ENCODE results near the gene UBXN11. TPM values are rescaled to one million over a fixed set of nuclear protein-coding genes. Genes with fewer than 3 reads are reported as not detected.

UBXN11 gene
- total and polyA plus RNA-seq, 2 donors: 12.7 to 42.7 TPM

- Histone ChIP-seq H3K4me1 (ENCODE audit: control insufficient read depth in 2 of 2, insufficient read depth in 2 of 2, low read length in 2 of 2) (peaks cover 0 to 11% of the 10 kb centered on the region in 2 donors), H3K27me3 (ENCODE audit: control insufficient read depth in 2 of 2, insufficient read depth in 1 of 2, low read length in 1 of 2) (peaks cover 3 to 7% of the 10 kb centered on the region in 2 donors), H3K27ac (ENCODE audit: low read depth in 1 of 2, low read length in 1 of 2) (no peak overlapping the region), H3K36me3 (ENCODE audit: control insufficient read depth in 2 of 2, insufficient read depth in 2 of 2, low read length in 1 of 2) (peaks cover 10 to 11% of the 10 kb centered on the region in 2 donors), H3K9me3 (ENCODE audit: control insufficient read depth in 2 of 2, insufficient read depth in 1 of 2, low read length in 1 of 2) (no peaks in the 10 kb centered on the region), H3K4me3 (ENCODE audit: low read length in 2 of 2) (no peak overlapping the region)
- WGBS: 87% methylated on average over 8 of the region's 8 CpGs
- DNase-seq (ENCODE audit: low read depth in 6 of 9, low spot score in 9 of 9): peak in 1 of 9 donors; percentile 33
Observed at GRCh38 chr1:26327956-26328362, 21.5 kb upstream of the UBXN11 start.

GRCh38 chr1:26324550-26324949 lies 18.1 kb upstream of the UBXN11 start:
- 97% methylated on average over 3 of the region's 3 CpGs for WGBS
- no peaks in the 10 kb centered on the region for H3K9me3 ChIP-seq (ENCODE audit: control insufficient read depth in 2 of 2, insufficient read depth in 1 of 2, low read length in 1 of 2)

GRCh38 chr1:26323382-26323781 lies 16.9 kb upstream of the UBXN11 start:
- Histone ChIP-seq H3K36me3 (ENCODE audit: control insufficient read depth in 2 of 2, insufficient read depth in 2 of 2, low read length in 1 of 2) (peaks cover 35 to 39% of the 10 kb centered on the region in 2 donors), H3K4me3 (ENCODE audit: low read length in 2 of 2) (no peak overlapping the region), H3K9me3 (ENCODE audit: control insufficient read depth in 2 of 2, insufficient read depth in 1 of 2, low read length in 1 of 2) (no peaks in the 10 kb centered on the region), H3K4me1 (ENCODE audit: control insufficient read depth in 2 of 2, insufficient read depth in 2 of 2, low read length in 2 of 2) (peaks cover 14 to 50% of the 10 kb centered on the region in 2 donors), H3K27ac (ENCODE audit: low read depth in 1 of 2, low read length in 1 of 2) (no peak overlapping the region), H3K27me3 (ENCODE audit: control insufficient read depth in 2 of 2, insufficient read depth in 1 of 2, low read length in 1 of 2) (no peaks in the 10 kb centered on the region)
- DNase-seq (ENCODE audit: low read depth in 6 of 9, low spot score in 9 of 9): no peak
- WGBS: 95% methylated on average over 2 of the region's 2 CpGs

More at GRCh38 chr1:26324550-26324949, 18.1 kb upstream of the UBXN11 start:
- no peak overlapping the region for H3K4me3 ChIP-seq (ENCODE audit: low read length in 2 of 2)
- no peaks in the 10 kb centered on the region for H3K27me3 ChIP-seq (ENCODE audit: control insufficient read depth in 2 of 2, insufficient read depth in 1 of 2, low read length in 1 of 2)
- no peak for DNase-seq (ENCODE audit: low read depth in 6 of 9, low spot score in 9 of 9)
- H3K36me3 ChIP-seq (ENCODE audit: control insufficient read depth in 2 of 2, insufficient read depth in 2 of 2, low read length in 1 of 2): peaks cover 35 to 39% of the 10 kb centered on the region in 2 donors
- peaks cover 14 to 44% of the 10 kb centered on the region in 2 donors for H3K4me1 ChIP-seq (ENCODE audit: control insufficient read depth in 2 of 2, insufficient read depth in 2 of 2, low read length in 2 of 2)
- no peak overlapping the region for H3K27ac ChIP-seq (ENCODE audit: low read depth in 1 of 2, low read length in 1 of 2)

- Histone ChIP-seq H3K27ac (ENCODE audit: low read depth in 1 of 2, low read length in 1 of 2) (no peak overlapping the region), H3K4me3 (ENCODE audit: low read length in 2 of 2) (peak overlapping the region in 1 of 2 donors; percentile 16), H3K27me3 (ENCODE audit: control insufficient read depth in 2 of 2, insufficient read depth in 1 of 2, low read length in 1 of 2) (no peaks in the 10 kb centered on the region), H3K4me1 (ENCODE audit: control insufficient read depth in 2 of 2, insufficient read depth in 2 of 2, low read length in 2 of 2) (peaks cover 21 to 55% of the 10 kb centered on the region in 2 donors), H3K36me3 (ENCODE audit: control insufficient read depth in 2 of 2, insufficient read depth in 2 of 2, low read length in 1 of 2) (peaks cover 35 to 39% of the 10 kb centered on the region in 2 donors), H3K9me3 (ENCODE audit: control insufficient read depth in 2 of 2, insufficient read depth in 1 of 2, low read length in 1 of 2) (no peaks in the 10 kb centered on the region)
- DNase-seq (ENCODE audit: low read depth in 6 of 9, low spot score in 9 of 9): no peak
- 92% methylated on average over 10 of the region's 10 CpGs for WGBS
Observed at GRCh38 chr1:26322042-26322331, 15.6 kb upstream of the UBXN11 start.

GRCh38 chr1:26321315-26322041 lies 15.0 kb upstream of the UBXN11 start:
- peak overlapping the region; percentile 64 to 78 for H3K27ac ChIP-seq (ENCODE audit: low read depth in 1 of 2, low read length in 1 of 2)
- no peaks in the 10 kb centered on the region for H3K27me3 ChIP-seq (ENCODE audit: control insufficient read depth in 2 of 2, insufficient read depth in 1 of 2, low read length in 1 of 2)
- H3K9me3 ChIP-seq (ENCODE audit: control insufficient read depth in 2 of 2, insufficient read depth in 1 of 2, low read length in 1 of 2): no peaks in the 10 kb centered on the region
- peaks cover 35 to 39% of the 10 kb centered on the region in 2 donors for H3K36me3 ChIP-seq (ENCODE audit: control insufficient read depth in 2 of 2, insufficient read depth in 2 of 2, low read length in 1 of 2)
- H3K4me1 ChIP-seq (ENCODE audit: control insufficient read depth in 2 of 2, insufficient read depth in 2 of 2, low read length in 2 of 2): peaks cover 26 to 60% of the 10 kb centered on the region in 2 donors
- peak; percentile 76 to 95 (median 87) for DNase-seq (ENCODE audit: low read depth in 6 of 9, low spot score in 9 of 9)
- 27% methylated on average over 16 of the region's 16 CpGs for WGBS
- H3K4me3 ChIP-seq (ENCODE audit: low read length in 2 of 2): peak overlapping the region; percentile 57 to 63

- H3K27me3 ChIP-seq (ENCODE audit: control insufficient read depth in 2 of 2, insufficient read depth in 1 of 2, low read length in 1 of 2): no peaks in the 10 kb centered on the region
- peaks cover 35 to 39% of the 10 kb centered on the region in 2 donors for H3K36me3 ChIP-seq (ENCODE audit: control insufficient read depth in 2 of 2, insufficient read depth in 2 of 2, low read length in 1 of 2)
- H3K4me1 ChIP-seq (ENCODE audit: control insufficient read depth in 2 of 2, insufficient read depth in 2 of 2, low read length in 2 of 2): peaks cover 32 to 66% of the 10 kb centered on the region in 2 donors
- no peaks in the 10 kb centered on the region for H3K9me3 ChIP-seq (ENCODE audit: control insufficient read depth in 2 of 2, insufficient read depth in 1 of 2, low read length in 1 of 2)
- DNase-seq (ENCODE audit: low read depth in 6 of 9, low spot score in 9 of 9): no peak
- 94% methylated on average over 2 of the region's 2 CpGs for WGBS
- peak overlapping the region; percentile 64 to 78 for H3K27ac ChIP-seq (ENCODE audit: low read depth in 1 of 2, low read length in 1 of 2)
- peak overlapping the region; percentile 57 to 63 for H3K4me3 ChIP-seq (ENCODE audit: low read length in 2 of 2)
Observed at GRCh38 chr1:26320896-26321295, 14.5 kb upstream of the UBXN11 start.

GRCh38 chr1:26318338-26319064 lies 12.1 kb upstream of the UBXN11 start:
- Histone ChIP-seq H3K27me3 (ENCODE audit: control insufficient read depth in 2 of 2, insufficient read depth in 1 of 2, low read length in 1 of 2) (no peaks in the 10 kb centered on the region), H3K9me3 (ENCODE audit: control insufficient read depth in 2 of 2, insufficient read depth in 1 of 2, low read length in 1 of 2) (no peaks in the 10 kb centered on the region), H3K27ac (ENCODE audit: low read depth in 1 of 2, low read length in 1 of 2) (peak overlapping the region; percentile 70 to 84), H3K4me1 (ENCODE audit: control insufficient read depth in 2 of 2, insufficient read depth in 2 of 2, low read length in 2 of 2) (peaks cover 50 to 87% of the 10 kb centered on the region in 2 donors), H3K36me3 (ENCODE audit: control insufficient read depth in 2 of 2, insufficient read depth in 2 of 2, low read length in 1 of 2) (peaks cover 25 to 31% of the 10 kb centered on the region in 2 donors), H3K4me3 (ENCODE audit: low read length in 2 of 2) (peak overlapping the region; percentile 57 to 63)
- peak in 1 of 9 donors; percentile 42 for DNase-seq (ENCODE audit: low read depth in 6 of 9, low spot score in 9 of 9)
- WGBS: 43% methylated on average over 9 of the region's 9 CpGs

GRCh38 chr1:26317612-26318337 lies 11.3 kb upstream of the UBXN11 start, which contains the start of gene CD52:
TSS of gene CD52 (plus strand) at chr1:26317958. CDS start at chr1:26318018, 60 bp downstream.
- Histone ChIP-seq H3K27me3 (ENCODE audit: control insufficient read depth in 2 of 2, insufficient read depth in 1 of 2, low read length in 1 of 2) (no peaks in the 10 kb centered on the region), H3K4me3 (ENCODE audit: low read length in 2 of 2) (peak within 1 kb of the TSS; percentile 57 to 63), H3K27ac (ENCODE audit: low read depth in 1 of 2, low read length in 1 of 2) (peak within 1 kb of the TSS; percentile 84 to 89), H3K9me3 (ENCODE audit: control insufficient read depth in 2 of 2, insufficient read depth in 1 of 2, low read length in 1 of 2) (no peaks in the 10 kb centered on the region), H3K36me3 (ENCODE audit: control insufficient read depth in 2 of 2, insufficient read depth in 2 of 2, low read length in 1 of 2) (peaks cover 23 to 27% of the 10 kb centered on the region in 2 donors), H3K4me1 (ENCODE audit: control insufficient read depth in 2 of 2, insufficient read depth in 2 of 2, low read length in 2 of 2) (peaks cover 50 to 84% of the 10 kb centered on the region in 2 donors)
- 17% methylated on average over 12 of the region's 12 CpGs for WGBS
- peak in 8 of 9 donors; percentile 57 to 93 (median 80) for DNase-seq (ENCODE audit: low read depth in 6 of 9, low spot score in 9 of 9)
